Mammary epithelial cell (primary cell): ENCODE data around the gene STK33.

Experiments used
- EZH2 ChIP-seq: IDR thresholded peaks from 2 replicates; pipeline ENCODE4 v1.6.1; 2012; ENCODE audit warnings: low read length, inconsistent platforms, borderline replicate concordance
- TF ChIP-seq, protein P1 (sequence below), 2 donors: IDR thresholded peaks in 1 of 2; conservative IDR thresholded peaks in 1 of 2; 2 replicates each; pipeline ENCODE4 v1.5.1; 2011 to 2012; ENCODE audit warnings: inconsistent platforms in 2 of 2, low read length in 2 of 2, mild to moderate bottlenecking in 2 of 2, control low read depth in 1 of 2, low read depth in 1 of 2; ENCODE audit not compliant: insufficient read depth in 1 of 2; ENCODE audit errors: extremely low read depth in 1 of 2

- TF ChIP-seq, protein P1, sequence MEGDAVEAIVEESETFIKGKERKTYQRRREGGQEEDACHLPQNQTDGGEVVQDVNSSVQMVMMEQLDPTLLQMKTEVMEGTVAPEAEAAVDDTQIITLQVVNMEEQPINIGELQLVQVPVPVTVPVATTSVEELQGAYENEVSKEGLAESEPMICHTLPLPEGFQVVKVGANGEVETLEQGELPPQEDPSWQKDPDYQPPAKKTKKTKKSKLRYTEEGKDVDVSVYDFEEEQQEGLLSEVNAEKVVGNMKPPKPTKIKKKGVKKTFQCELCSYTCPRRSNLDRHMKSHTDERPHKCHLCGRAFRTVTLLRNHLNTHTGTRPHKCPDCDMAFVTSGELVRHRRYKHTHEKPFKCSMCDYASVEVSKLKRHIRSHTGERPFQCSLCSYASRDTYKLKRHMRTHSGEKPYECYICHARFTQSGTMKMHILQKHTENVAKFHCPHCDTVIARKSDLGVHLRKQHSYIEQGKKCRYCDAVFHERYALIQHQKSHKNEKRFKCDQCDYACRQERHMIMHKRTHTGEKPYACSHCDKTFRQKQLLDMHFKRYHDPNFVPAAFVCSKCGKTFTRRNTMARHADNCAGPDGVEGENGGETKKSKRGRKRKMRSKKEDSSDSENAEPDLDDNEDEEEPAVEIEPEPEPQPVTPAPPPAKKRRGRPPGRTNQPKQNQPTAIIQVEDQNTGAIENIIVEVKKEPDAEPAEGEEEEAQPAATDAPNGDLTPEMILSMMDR (conservative IDR thresholded peaks at IDR 0.05 in 1 of 2, IDR thresholded peaks at IDR 0.05 in 1 of 2; ENCODE audit: extremely low read depth in 1 of 2, insufficient read depth in 1 of 2, low read depth in 1 of 2, low read length in 2 of 2) = no peak
- no peak for TF ChIP-seq EZH2
Observed at GRCh38 chr11:8389029-8389996, 204.7 kb downstream of the STK33 start.
